Measurements from ENCODE around the gene CD81. TPM values are rescaled to one million over a fixed set of nuclear protein-coding genes. Genes with fewer than 3 reads are reported as not detected.

Gene CD81
- total RNA-seq, 6 donors from 2014 or later, result 398 to 1,053 (median 787) TPM

- Histone ChIP-seq H3K4me1 (peaks cover 70 to 86% (median 74%) of the 10 kb centered on the region in 4 donors), H3K27ac (peak overlapping the region; percentile 61 to 77 (median 67)), H3K36me3 (peaks cover 0 to 60% (median 41%) of the 10 kb centered on the region in 4 donors), H3K4me3 (no peak overlapping the region), H3K9me3 (no peaks in the 10 kb centered on the region), H3K27me3 (no peaks in the 10 kb centered on the region)
- ATAC-seq (ENCODE audit: low FRiP score in 2 of 2), result no peak
- WGBS, 2 donors, result 61 to 80% methylated on average over 10 to 12 of the region's 15 CpGs
- peak in 1 of 2 donors; percentile 76 for DNase-seq
- TF ChIP-seq POLR2A (IDR thresholded peaks at IDR 0.05) (no peak), EP300 (IDR thresholded peaks at IDR 0.05) (no peak), POLR2AphosphoS5 (IDR thresholded peaks at IDR 0.05) (no peak), CTCF (IDR thresholded peaks at IDR 0.05) (no peak)
Observed at GRCh38 chr11:2388431-2389376, 11.6 kb downstream of the CD81 start.

- H3K9me3 ChIP-seq, result no peaks in the 10 kb centered on the region
- no peaks in the 10 kb centered on the region for H3K27me3 ChIP-seq
- DNase-seq, result peak in 1 of 2 donors; percentile 64
- ATAC-seq (ENCODE audit: low FRiP score in 2 of 2), result no peak
- H3K4me3 ChIP-seq, result no peak overlapping the region
- H3K36me3 ChIP-seq, result peaks cover under 1 to 68% (median 49%) of the 10 kb centered on the region in 4 donors
- WGBS, 2 donors, result 48 to 60% methylated on average over 7 to 13 of the region's 14 CpGs
- no peak for TF ChIP-seq POLR2A (IDR thresholded peaks at IDR 0.05)
- TF ChIP-seq EP300 (IDR thresholded peaks at IDR 0.05), result no peak
- H3K27ac ChIP-seq, result peak overlapping the region; percentile 21 to 77 (median 67)
- peaks cover 64 to 78% (median 66%) of the 10 kb centered on the region in 4 donors for H3K4me1 ChIP-seq
Observed at GRCh38 chr11:2389377-2390026, 12.4 kb downstream of the CD81 start.

GRCh38 chr11:2390091-2390724 is 13.1 kb downstream of the CD81 start:
- TF ChIP-seq CTCF (IDR thresholded peaks at IDR 0.05), result no peak
- TF ChIP-seq EP300 (IDR thresholded peaks at IDR 0.05), result peak in 1 of 4 donors; percentile 25
- peak in 1 of 2 donors; percentile 20 for TF ChIP-seq POLR2AphosphoS5 (IDR thresholded peaks at IDR 0.05)
- no peak for TF ChIP-seq POLR2A (IDR thresholded peaks at IDR 0.05)
- DNase-seq, result peak; percentile 73 to 88
- Histone ChIP-seq H3K27ac (peak overlapping the region; percentile 21 to 77 (median 67)), H3K36me3 (peaks cover 7 to 70% (median 56%) of the 10 kb centered on the region in 4 donors), H3K4me3 (no peak overlapping the region), H3K4me1 (peaks cover 57 to 71% (median 60%) of the 10 kb centered on the region in 4 donors), H3K9me3 (no peaks in the 10 kb centered on the region), H3K27me3 (no peaks in the 10 kb centered on the region)
- ATAC-seq (ENCODE audit: low FRiP score in 2 of 2), result peak in 1 of 2 donors; percentile 17
- 77 to 82% methylated on average over 11 to 18 of the region's 23 CpGs for WGBS, 2 donors

- ATAC-seq (ENCODE audit: low FRiP score in 2 of 2) (peak in 1 of 2 donors; percentile 69), DNase-seq (peak in 1 of 2 donors; percentile 68)
- Histone ChIP-seq H3K4me3 (no peak overlapping the region), H3K27ac (peak overlapping the region; percentile 21 to 70 (median 66)), H3K36me3 (peaks cover 11 to 70% (median 57%) of the 10 kb centered on the region in 4 donors), H3K4me1 (peaks cover 54 to 66% (median 55%) of the 10 kb centered on the region in 4 donors), H3K9me3 (no peaks in the 10 kb centered on the region), H3K27me3 (no peaks in the 10 kb centered on the region)
- WGBS, 2 donors, result 62 to 64% methylated on average over 6 to 8 of the region's 8 CpGs
- no peak for TF ChIP-seq EP300 (IDR thresholded peaks at IDR 0.05)
- no peak for TF ChIP-seq POLR2A (IDR thresholded peaks at IDR 0.05)
- TF ChIP-seq CTCF (IDR thresholded peaks at IDR 0.05), result no peak
- TF ChIP-seq POLR2AphosphoS5 (IDR thresholded peaks at IDR 0.05), result no peak
Observed at GRCh38 chr11:2390725-2391151, 13.6 kb downstream of the CD81 start.

All from upper lobe of left lung (tissue), 6 donors.